GM12891 (cell line): ENCODE data around the gene FHIT.

Experiments
- PAX5 ChIP-seq: IDR thresholded peaks from 2 replicates; pipeline ENCODE4 v1.6.1; 2011; ENCODE audit warnings: low read length, moderate library complexity, mild to moderate bottlenecking; ENCODE audit not compliant: insufficient read depth, severe bottlenecking
- POLR2A ChIP-seq: IDR thresholded peaks from 2 replicates; pipeline ENCODE4 v1.6.1; 2011; ENCODE audit warnings: low read depth, low read length, control low read depth
- POLR2AphosphoS5 ChIP-seq: IDR thresholded peaks from 2 replicates; pipeline ENCODE4 v1.6.1; 2011; ENCODE audit warnings: low read depth, low read length, control low read depth
- POU2F2 ChIP-seq: IDR thresholded peaks from 2 replicates; pipeline ENCODE4 v1.6.1; 2011; ENCODE audit warnings: low read depth, mild to moderate bottlenecking, control low read depth, low read length, moderate library complexity
- SPI1 ChIP-seq: IDR thresholded peaks from 2 replicates; pipeline ENCODE4 v1.6.1; 2011; ENCODE audit warnings: low read depth, low read length, control low read depth
- TAF1 ChIP-seq: IDR thresholded peaks from 2 replicates; pipeline ENCODE4 v1.6.1; 2011; ENCODE audit warnings: low read depth, low read length, control low read depth

DNA sequence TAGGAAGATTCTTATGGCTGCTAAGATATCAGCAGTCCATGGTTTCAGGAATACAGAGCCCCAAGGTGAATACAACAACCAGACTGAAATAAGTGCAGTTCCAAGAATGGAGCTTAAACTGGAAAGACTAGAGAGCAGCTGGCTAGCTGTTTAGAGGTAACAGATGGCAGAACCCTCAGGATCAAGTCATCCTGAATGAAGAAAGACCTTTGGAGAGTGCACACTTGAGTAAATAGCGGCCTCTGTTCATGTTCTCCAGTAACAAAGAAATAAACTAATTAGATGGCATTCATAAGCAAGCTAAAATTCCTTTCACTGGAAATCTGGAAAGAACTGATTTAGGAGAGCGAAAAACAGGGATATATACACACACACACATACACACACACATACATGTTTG lies 968.4 kb downstream of the FHIT start:
- TF ChIP-seq POLR2A = no peak
- TF ChIP-seq POLR2AphosphoS5 = no peak
- TF ChIP-seq SPI1 = no peak
- no peak for TF ChIP-seq POU2F2
- TF ChIP-seq TAF1 = no peak
- TF ChIP-seq PAX5 = no peak
